Osteoblast (primary cell): ENCODE measurements around the gene FAM237B. TPM values are rescaled to one million over a fixed set of nuclear protein-coding genes. Genes with fewer than 3 reads are reported as not detected.

Experiments used
- DNase-seq: peaks from one replicate; pipeline ENCODE4 v3.0.0; 2011; ENCODE audit warnings: low spot score, mixed read lengths; ENCODE audit not compliant: insufficient read length; ENCODE audit errors: missing footprints
- H2AFZ ChIP-seq: 2 replicates; pipeline ENCODE4 v1.6.0; 2011; ENCODE audit warnings: mild to moderate bottlenecking, low read length
- H3K27ac ChIP-seq: 2 replicates; pipeline ENCODE4 v1.5.1; 2011; ENCODE audit warnings: mild to moderate bottlenecking, low read depth, low read length, moderate library complexity
- H3K27me3 ChIP-seq: 2 replicates; pipeline ENCODE4 v1.6.0; 2012; ENCODE audit warnings: mild to moderate bottlenecking, control low read depth, inconsistent platforms, low read length, moderate library complexity; ENCODE audit not compliant: insufficient read depth
- H3K36me3 ChIP-seq: 2 replicates; pipeline ENCODE4 v1.5.1; 2011; ENCODE audit warnings: mild to moderate bottlenecking, low read length, control low read depth, moderate library complexity; ENCODE audit not compliant: insufficient read depth
- H3K4me1 ChIP-seq: 2 replicates; pipeline ENCODE4 v1.5.1; 2011; ENCODE audit warnings: mild to moderate bottlenecking, low read length, control low read depth, moderate library complexity; ENCODE audit not compliant: insufficient read depth
- H3K4me2 ChIP-seq: 2 replicates; pipeline ENCODE4 v1.6.0; 2011; ENCODE audit warnings: mild to moderate bottlenecking, low read length; ENCODE audit not compliant: insufficient read depth
- H3K4me3 ChIP-seq: fragments of 200-600 bp; sonication (generic); 3 replicates; pipeline ENCODE4 v1.5.1; 2012; ENCODE audit warnings: mild to moderate bottlenecking, low read length, inconsistent platforms; ENCODE audit not compliant: insufficient read depth
- H3K79me2 ChIP-seq: 2 replicates; pipeline ENCODE4 v1.6.0; 2012; ENCODE audit warnings: mild to moderate bottlenecking, low read length, control low read depth, inconsistent platforms; ENCODE audit not compliant: insufficient read depth
- H3K9me3 ChIP-seq: 2 replicates; pipeline ENCODE4 v1.5.1; 2011; ENCODE audit warnings: low read depth, low read length, control low read depth
- H4K20me1 ChIP-seq: 2 replicates; pipeline ENCODE4 v1.6.0; 2012; ENCODE audit warnings: mild to moderate bottlenecking, low read length, control low read depth; ENCODE audit not compliant: insufficient read depth
- total RNA-seq: library from RNA; depleted of rRNA; stranded (reverse); fragments of >200 nt; gene quantifications from 2 replicates; pipeline ENCODE4 v1.2.3, GENCODE V29; 2012
- TF ChIP-seq, protein P1 (sequence below): IDR thresholded peaks from 2 replicates; pipeline ENCODE4 v1.5.1; 2011; ENCODE audit warnings: mild to moderate bottlenecking, low read depth, low read length, moderate library complexity; ENCODE audit errors: extremely low read depth

FAM237B gene
- total RNA-seq, 1 donor: not detected

- TF ChIP-seq, protein P1, sequence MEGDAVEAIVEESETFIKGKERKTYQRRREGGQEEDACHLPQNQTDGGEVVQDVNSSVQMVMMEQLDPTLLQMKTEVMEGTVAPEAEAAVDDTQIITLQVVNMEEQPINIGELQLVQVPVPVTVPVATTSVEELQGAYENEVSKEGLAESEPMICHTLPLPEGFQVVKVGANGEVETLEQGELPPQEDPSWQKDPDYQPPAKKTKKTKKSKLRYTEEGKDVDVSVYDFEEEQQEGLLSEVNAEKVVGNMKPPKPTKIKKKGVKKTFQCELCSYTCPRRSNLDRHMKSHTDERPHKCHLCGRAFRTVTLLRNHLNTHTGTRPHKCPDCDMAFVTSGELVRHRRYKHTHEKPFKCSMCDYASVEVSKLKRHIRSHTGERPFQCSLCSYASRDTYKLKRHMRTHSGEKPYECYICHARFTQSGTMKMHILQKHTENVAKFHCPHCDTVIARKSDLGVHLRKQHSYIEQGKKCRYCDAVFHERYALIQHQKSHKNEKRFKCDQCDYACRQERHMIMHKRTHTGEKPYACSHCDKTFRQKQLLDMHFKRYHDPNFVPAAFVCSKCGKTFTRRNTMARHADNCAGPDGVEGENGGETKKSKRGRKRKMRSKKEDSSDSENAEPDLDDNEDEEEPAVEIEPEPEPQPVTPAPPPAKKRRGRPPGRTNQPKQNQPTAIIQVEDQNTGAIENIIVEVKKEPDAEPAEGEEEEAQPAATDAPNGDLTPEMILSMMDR: no peak
- Histone ChIP-seq H3K27me3 (no peaks in the 10 kb centered on the region), H3K4me3 (no peak overlapping the region), H3K27ac (peak overlapping the region; percentile 63), H2AFZ (no peak overlapping the region), H3K4me1 (peaks cover 54% of the 10 kb centered on the region), H4K20me1 (no peaks in the 10 kb centered on the region), H3K36me3 (no peaks in the 10 kb centered on the region), H3K79me2 (no peaks in the 10 kb centered on the region), H3K4me2 (peak overlapping the region; percentile 20), H3K9me3 (no peaks in the 10 kb centered on the region)
- no peak for DNase-seq
These were observed 50.5 kb downstream of the FAM237B start for GRCh38 chr7:90270431-90271178.

DNA sequence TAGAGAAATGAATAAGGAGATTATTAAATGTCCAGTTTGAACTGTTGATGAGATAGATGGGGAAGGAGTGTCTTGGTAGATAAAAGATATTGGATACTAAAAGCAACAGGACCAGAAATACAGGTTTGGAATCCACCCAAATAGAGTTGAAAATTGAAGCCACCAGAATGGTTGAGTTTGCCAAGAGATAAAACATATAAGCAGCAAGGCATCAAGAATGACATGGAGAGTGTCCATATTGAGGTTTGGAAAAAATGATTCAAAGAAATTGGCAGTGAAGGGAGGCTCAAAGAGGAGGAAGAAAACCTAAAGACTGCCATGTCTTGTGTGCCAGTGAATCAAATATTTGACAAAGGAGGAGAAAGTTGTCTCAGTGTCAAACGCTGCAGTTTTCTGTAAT lies 51.9 kb downstream of the FAM237B start:
- Histone ChIP-seq H2AFZ (peak overlapping the region; percentile 38), H3K9me3 (no peaks in the 10 kb centered on the region), H3K4me2 (no peak overlapping the region), H3K79me2 (no peaks in the 10 kb centered on the region), H3K36me3 (no peaks in the 10 kb centered on the region), H3K4me1 (peaks cover 55% of the 10 kb centered on the region), H3K27ac (no peak overlapping the region), H3K27me3 (no peaks in the 10 kb centered on the region), H4K20me1 (no peaks in the 10 kb centered on the region), H3K4me3 (no peak overlapping the region)
- no peak for DNase-seq
- TF ChIP-seq, protein P1: no peak

DNA sequence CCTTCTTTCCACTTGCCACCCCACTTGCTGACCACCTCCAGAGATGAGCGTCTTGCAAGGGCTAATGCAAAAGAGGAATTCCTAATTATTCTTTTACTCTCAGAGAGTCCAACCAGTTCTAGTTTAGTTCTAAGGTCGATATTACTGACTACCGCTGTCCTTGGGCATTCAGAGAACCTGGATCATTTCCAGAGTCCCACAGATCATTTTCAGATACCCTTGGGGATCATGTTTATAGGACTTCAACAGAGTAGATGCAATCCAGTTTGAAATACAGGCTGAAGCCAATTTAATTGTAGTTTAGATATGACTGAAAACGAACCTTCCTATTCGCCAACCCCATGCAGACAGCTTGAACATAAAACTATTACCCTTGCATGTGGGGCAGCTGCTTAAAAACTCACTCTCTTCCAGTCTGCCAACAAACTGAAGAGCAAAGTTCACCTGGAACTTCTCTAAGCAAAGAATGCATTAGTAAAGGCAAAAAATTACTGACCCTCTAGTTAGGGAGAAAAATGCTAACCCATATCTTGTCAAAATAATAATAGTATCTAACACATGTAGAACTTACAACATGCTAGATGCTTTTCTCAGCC lies 53.7 kb downstream of the FAM237B start:
- H3K4me3 ChIP-seq: peak overlapping the region; percentile 36
- H3K27me3 ChIP-seq: no peaks in the 10 kb centered on the region
- H3K36me3 ChIP-seq: no peaks in the 10 kb centered on the region
- H4K20me1 ChIP-seq: no peaks in the 10 kb centered on the region
- H3K9me3 ChIP-seq: no peaks in the 10 kb centered on the region
- TF ChIP-seq, protein P1: no peak
- no peak for DNase-seq
- H2AFZ ChIP-seq: peak overlapping the region; percentile 70
- H3K79me2 ChIP-seq: no peaks in the 10 kb centered on the region
- H3K4me1 ChIP-seq: peaks cover 52% of the 10 kb centered on the region
- H3K27ac ChIP-seq: peak overlapping the region; percentile 86
- peak overlapping the region; percentile 69 for H3K4me2 ChIP-seq

DNA sequence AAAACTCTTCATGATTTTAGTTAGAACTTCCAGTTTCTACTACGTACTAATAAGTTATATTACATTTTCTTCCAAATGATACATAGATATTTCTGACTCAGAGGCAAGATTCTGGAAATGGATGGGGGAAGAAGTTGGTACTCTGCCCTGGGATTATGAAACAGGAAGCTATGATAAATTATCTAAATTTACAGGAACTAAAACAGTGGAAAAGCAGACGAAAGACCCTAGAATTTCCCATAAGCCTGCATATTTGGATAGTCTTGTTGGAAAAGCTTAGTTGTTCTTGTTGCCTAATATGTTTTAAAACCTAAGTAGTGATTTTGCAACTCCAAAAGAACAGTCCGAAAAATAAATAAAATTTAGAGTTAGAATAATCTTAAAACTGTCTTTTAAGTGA lies 54.3 kb downstream of the FAM237B start:
- Histone ChIP-seq H3K27ac (peak overlapping the region; percentile 86), H3K36me3 (no peaks in the 10 kb centered on the region), H3K27me3 (no peaks in the 10 kb centered on the region), H3K4me1 (peaks cover 46% of the 10 kb centered on the region), H3K4me3 (peak overlapping the region; percentile 36), H3K79me2 (no peaks in the 10 kb centered on the region), H2AFZ (peak overlapping the region; percentile 70), H4K20me1 (no peaks in the 10 kb centered on the region), H3K4me2 (peak overlapping the region; percentile 69), H3K9me3 (no peaks in the 10 kb centered on the region)
- TF ChIP-seq, protein P1: no peak
- peak; percentile 53 for DNase-seq
